Left renal cortex interstitium (tissue), 4 donors: ENCODE measurements around the gene CCL26. TPM values are rescaled to one million over a fixed set of nuclear protein-coding genes. Genes with fewer than 3 reads are reported as not detected.

Experiments used
- DNase-seq, 4 donors: peaks; one replicate each; pipeline ENCODE4 v3.0.0-alpha.2; 2013; ENCODE audit warnings: low read depth in 4 of 4, low spot score in 2 of 4, missing footprints in 1 of 4
- polyA plus RNA-seq, 4 donors: library from polyadenylated mRNA; unstranded; fragments of 120-200 nt; gene quantifications; one replicate each; pipeline ENCODE4 v1.2.1, GENCODE V29; 2013; ENCODE audit not compliant: insufficient read length in 4 of 4

Gene CCL26
- not detected for polyA plus RNA-seq

- no peak for DNase-seq
Measured at GRCh38 chr7:75772081-75773077, at the start of gene CCL26. Gene CCL26, minus strand, starts transcription at chr7:75772211. Its CDS starts 35 bp downstream, at chr7:75772176.

- DNase-seq, result no peak
Measured at GRCh38 chr7:75820688-75821087, 48.7 kb upstream of the CCL26 start.

DNA sequence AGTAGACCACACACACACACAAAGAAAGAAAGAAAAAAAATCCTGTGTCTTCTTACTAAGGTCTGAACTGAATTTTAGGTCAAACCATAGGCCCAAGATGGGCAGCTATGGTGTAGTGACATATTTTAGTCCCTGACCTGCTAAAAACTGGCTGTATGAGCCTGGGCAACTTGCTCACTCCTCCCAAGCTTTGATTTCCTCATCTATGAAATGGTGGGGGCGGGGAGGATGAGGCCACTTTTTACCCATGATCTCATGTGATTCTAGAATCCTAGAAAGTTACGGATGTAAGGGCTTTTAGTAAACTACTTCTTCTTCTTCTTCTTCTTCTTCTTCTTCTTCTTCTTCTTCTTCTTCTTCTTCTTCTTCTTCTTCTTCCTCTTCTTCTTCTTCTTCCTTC is 47.7 kb upstream of the CCL26 start:
- DNase-seq, result no peak

DNA sequence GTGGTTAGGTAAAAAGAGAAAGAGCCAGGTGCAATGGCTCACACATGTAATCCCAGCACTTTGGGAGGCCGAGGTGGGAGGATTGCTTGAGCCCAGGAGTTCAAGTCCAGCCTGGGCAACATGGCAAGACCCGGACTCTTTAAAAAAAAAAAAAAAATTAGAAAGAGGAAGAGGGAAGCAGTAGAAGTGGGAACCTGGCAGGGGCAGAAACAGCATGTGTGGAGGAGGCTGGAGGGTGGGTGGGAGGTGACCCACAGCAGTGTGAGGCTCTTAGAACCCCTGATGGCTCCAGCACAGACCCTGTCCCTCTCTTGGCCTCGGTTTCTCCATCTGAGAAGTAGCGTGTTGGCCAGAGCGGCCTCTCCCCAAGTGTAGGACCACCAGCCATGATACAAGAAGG is 46.5 kb upstream of the CCL26 start:
- no peak for DNase-seq

DNA sequence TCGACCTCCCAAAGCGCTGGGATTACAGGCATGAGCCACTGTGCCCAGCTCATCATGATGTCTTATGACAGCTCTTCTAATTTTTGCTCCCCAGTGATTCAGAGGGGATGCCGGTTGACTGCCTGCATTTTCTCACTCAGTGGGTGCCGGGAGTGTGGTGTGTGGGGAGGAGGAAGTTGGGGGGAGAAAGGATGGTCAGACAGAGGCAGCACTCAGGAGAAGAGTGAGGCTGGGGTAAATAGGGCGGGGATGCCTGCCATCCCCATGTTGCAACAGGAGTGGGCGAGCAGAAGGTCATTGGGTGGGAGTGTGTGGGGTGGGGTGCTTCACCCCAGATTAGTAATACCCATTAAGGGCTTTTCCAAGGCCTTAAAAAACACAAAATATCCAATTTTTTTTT is 45.1 kb upstream of the CCL26 start:
- DNase-seq, result no peak

DNA sequence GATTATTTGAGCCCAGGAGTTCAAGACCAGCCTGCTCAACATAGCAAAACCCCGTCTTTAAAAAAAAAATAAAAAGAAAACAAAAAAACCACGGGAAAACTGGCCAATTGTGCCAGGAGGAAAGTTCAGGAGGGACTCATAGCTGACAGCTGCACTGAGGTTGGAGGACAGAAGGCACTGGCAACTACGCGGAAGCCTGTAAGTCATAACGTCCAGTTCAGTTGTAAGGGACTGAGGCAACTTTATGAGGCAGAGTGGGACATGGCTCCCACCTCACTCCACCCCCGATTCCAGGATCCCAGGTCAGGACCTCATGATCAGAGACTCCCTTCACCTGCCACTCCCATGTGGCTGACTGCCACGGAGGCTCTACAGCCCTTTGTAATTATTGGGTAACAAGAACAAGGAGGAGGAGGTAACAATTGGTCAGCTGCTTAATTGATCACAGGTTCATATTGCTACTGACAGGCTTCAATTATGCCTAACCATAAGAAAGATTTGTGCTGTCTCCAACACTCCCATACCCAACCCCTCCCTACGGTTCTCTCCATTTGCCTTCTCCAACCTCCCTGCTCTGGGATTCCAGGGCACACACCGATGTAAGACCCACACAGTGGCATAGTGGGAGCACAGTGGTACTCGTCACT is 43.5 kb upstream of the CCL26 start:
- no peak for DNase-seq

GRCh38 chr7:75814407-75814947 is 42.5 kb upstream of the CCL26 start:
- no peak for DNase-seq

GRCh38 chr7:75813781-75814236 is 41.8 kb upstream of the CCL26 start, which contains the start of gene CCL24:
Gene CCL24, minus strand, starts transcription at chr7:75813806. Its CDS starts 91 bp downstream, at chr7:75813715.
- no peak for DNase-seq

DNA sequence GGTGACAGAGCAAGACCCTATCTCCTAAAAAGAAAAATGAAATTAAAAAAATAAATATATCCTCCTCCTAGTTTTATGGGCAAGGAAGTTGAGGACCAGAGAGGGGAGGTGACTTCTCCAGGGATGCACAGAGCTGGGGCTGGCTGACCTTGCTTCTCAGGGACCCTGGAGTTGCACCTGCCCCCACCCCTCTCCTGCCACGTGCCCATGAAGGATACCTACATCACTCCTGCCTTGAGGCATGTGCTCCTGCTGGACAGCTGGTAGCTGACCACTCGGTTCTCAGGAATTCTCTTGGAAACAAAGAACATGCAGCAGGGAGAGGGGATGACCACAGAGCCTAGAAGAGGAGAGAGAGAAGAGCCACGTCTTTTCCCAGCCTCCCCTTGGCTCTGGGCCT is 41.1 kb upstream of the CCL26 start:
- no peak for DNase-seq

GRCh38 chr7:75811894-75812678 is 40.1 kb upstream of the CCL26 start:
- DNase-seq, result no peak

GRCh38 chr7:75809396-75809795 is 37.4 kb upstream of the CCL26 start:
- DNase-seq, result no peak

- DNase-seq, result no peak
Measured at GRCh38 chr7:75808106-75808505, 36.1 kb upstream of the CCL26 start.

- DNase-seq, result no peak
Measured at GRCh38 chr7:75807452-75807851, 35.4 kb upstream of the CCL26 start.

- no peak for DNase-seq
Measured at GRCh38 chr7:75806560-75807307, 34.7 kb upstream of the CCL26 start.

- no peak for DNase-seq
Measured at GRCh38 chr7:75804705-75805104, 32.7 kb upstream of the CCL26 start.

- no peak for DNase-seq
Measured at GRCh38 chr7:75804004-75804403, 32.0 kb upstream of the CCL26 start.

GRCh38 chr7:75802552-75802821 is 30.5 kb upstream of the CCL26 start:
- DNase-seq, result no peak

DNA sequence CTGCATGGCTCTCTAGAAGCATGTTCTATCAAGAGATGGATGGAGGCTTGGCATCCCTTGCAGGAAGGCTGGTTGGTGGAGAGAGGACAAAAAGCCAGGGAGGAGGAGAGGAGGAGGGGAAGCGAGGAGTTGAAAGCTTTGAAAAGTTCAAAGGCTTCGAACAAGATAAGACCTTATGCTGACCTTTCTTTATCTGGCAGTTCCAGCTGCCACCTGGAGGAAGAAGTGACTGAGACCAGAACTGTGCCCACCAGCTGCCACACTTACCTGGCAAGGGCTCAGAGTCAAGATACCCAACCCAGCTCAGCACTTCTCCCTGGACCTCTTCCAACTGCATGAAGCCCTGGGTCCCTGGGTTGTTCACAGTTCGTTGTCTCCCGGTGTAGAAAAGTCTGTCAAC is 26.8 kb upstream of the CCL26 start:
- no peak for DNase-seq

DNA sequence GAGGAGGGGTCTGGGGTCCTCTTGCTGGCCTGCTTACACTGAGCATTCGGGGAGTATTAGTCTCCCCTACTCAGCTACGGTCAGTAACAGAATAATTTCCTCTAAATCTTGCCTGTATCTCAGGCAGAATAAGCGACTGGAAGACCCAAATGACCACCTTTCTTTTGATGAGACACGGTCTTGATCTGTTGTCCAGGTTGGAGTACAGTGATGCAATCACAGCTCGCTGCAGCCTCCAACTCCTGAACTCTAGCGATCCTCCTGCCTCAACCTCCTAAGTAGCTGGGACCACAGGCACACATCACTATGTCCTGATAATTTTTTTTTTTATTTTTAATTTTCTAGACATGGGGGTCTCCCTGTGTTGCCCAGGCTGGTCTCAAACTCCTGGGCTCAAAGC is 24.4 kb upstream of the CCL26 start:
- no peak for DNase-seq

GRCh38 chr7:75795831-75796285 is 23.8 kb upstream of the CCL26 start:
- DNase-seq, result no peak
